Measurements from ENCODE around the gene ARHGEF28.

ARHGEF28 gene

GRCh38 chr5:73858776-73859175, 232.8 kb downstream of the ARHGEF28 start:
- Histone ChIP-seq H3K27ac (ENCODE audit: low read depth, low read length) (no peak overlapping the region), H3K27me3 (ENCODE audit: insufficient read depth, low read length, poor library complexity) (no peaks in the 10 kb centered on the region), H3K9ac (ENCODE audit: low read length) (no peak overlapping the region), H3K79me2 (ENCODE audit: control insufficient read depth, insufficient read depth, low read length) (no peaks in the 10 kb centered on the region), H3K36me3 (ENCODE audit: control insufficient read depth, insufficient read depth, low read length) (no peaks in the 10 kb centered on the region), H4K8ac (ENCODE audit: low read depth, low read length) (no peak overlapping the region), H2BK15ac (replicated peaks; ENCODE audit: low read depth) (no peak overlapping the region), H3K79me1 (ENCODE audit: low read length) (no peaks in the 10 kb centered on the region), H3K56ac (ENCODE audit: low read length) (no peak overlapping the region), H3K4me1 (ENCODE audit: control insufficient read depth, low read depth, low read length) (no peaks in the 10 kb centered on the region), H2BK5ac (ENCODE audit: low read length) (no peak overlapping the region), H3K4me2 (ENCODE audit: low read length) (no peak overlapping the region), H4K5ac (ENCODE audit: low read length) (no peak overlapping the region), H3K4ac (ENCODE audit: low read depth, low read length) (no peak overlapping the region), H3K18ac (ENCODE audit: low read length) (no peak overlapping the region), H3K23ac (ENCODE audit: low read length) (no peak overlapping the region), H2AK5ac (ENCODE audit: low read length) (no peak overlapping the region), H3K4me3 (ENCODE audit: low read length) (no peak overlapping the region), H2BK120ac (ENCODE audit: low read depth, low read length) (no peak overlapping the region)
- DNase-seq: no peak
- no CpG with 5 or more reads among the region's 3 CpGs for WGBS (ENCODE audit: extremely low coverage, insufficient coverage, low lambda C conversion rate)

- Histone ChIP-seq H3K9ac (ENCODE audit: low read length) (no peak overlapping the region), H3K79me1 (ENCODE audit: low read length) (no peaks in the 10 kb centered on the region), H2BK15ac (replicated peaks; ENCODE audit: low read depth) (no peak overlapping the region), H3K56ac (ENCODE audit: low read length) (no peak overlapping the region), H3K36me3 (ENCODE audit: control insufficient read depth, insufficient read depth, low read length) (no peaks in the 10 kb centered on the region), H3K4me2 (ENCODE audit: low read length) (no peak overlapping the region), H4K5ac (ENCODE audit: low read length) (no peak overlapping the region), H3K4me3 (ENCODE audit: low read length) (no peak overlapping the region), H3K27me3 (ENCODE audit: insufficient read depth, low read length, poor library complexity) (no peaks in the 10 kb centered on the region), H3K23ac (ENCODE audit: low read length) (no peak overlapping the region), H3K4me1 (ENCODE audit: control insufficient read depth, low read depth, low read length) (no peaks in the 10 kb centered on the region), H3K4ac (ENCODE audit: low read depth, low read length) (no peak overlapping the region), H3K18ac (ENCODE audit: low read length) (no peak overlapping the region), H3K79me2 (ENCODE audit: control insufficient read depth, insufficient read depth, low read length) (no peaks in the 10 kb centered on the region), H3K27ac (ENCODE audit: low read depth, low read length) (no peak overlapping the region), H2BK120ac (ENCODE audit: low read depth, low read length) (no peak overlapping the region), H2BK5ac (ENCODE audit: low read length) (no peak overlapping the region), H4K8ac (ENCODE audit: low read depth, low read length) (no peak overlapping the region), H2AK5ac (ENCODE audit: low read length) (no peak overlapping the region)
- WGBS (ENCODE audit: extremely low coverage, insufficient coverage, low lambda C conversion rate): no CpG with 5 or more reads among the region's 5 CpGs
- no peak for DNase-seq
Measured at GRCh38 chr5:73859696-73860095, 233.7 kb downstream of the ARHGEF28 start.

- Histone ChIP-seq H3K23ac (ENCODE audit: low read length) (no peak overlapping the region), H3K79me2 (ENCODE audit: control insufficient read depth, insufficient read depth, low read length) (no peaks in the 10 kb centered on the region), H4K5ac (ENCODE audit: low read length) (no peak overlapping the region), H2BK15ac (replicated peaks; ENCODE audit: low read depth) (no peak overlapping the region), H3K4me1 (ENCODE audit: control insufficient read depth, low read depth, low read length) (no peaks in the 10 kb centered on the region), H3K36me3 (ENCODE audit: control insufficient read depth, insufficient read depth, low read length) (no peaks in the 10 kb centered on the region), H4K8ac (ENCODE audit: low read depth, low read length) (no peak overlapping the region), H3K4ac (ENCODE audit: low read depth, low read length) (no peak overlapping the region), H3K79me1 (ENCODE audit: low read length) (no peaks in the 10 kb centered on the region), H3K56ac (ENCODE audit: low read length) (no peak overlapping the region), H3K27ac (ENCODE audit: low read depth, low read length) (no peak overlapping the region), H3K4me3 (ENCODE audit: low read length) (no peak overlapping the region), H2AK5ac (ENCODE audit: low read length) (no peak overlapping the region), H3K18ac (ENCODE audit: low read length) (no peak overlapping the region), H3K9ac (ENCODE audit: low read length) (no peak overlapping the region), H3K27me3 (ENCODE audit: insufficient read depth, low read length, poor library complexity) (no peaks in the 10 kb centered on the region), H2BK120ac (ENCODE audit: low read depth, low read length) (no peak overlapping the region), H2BK5ac (ENCODE audit: low read length) (no peak overlapping the region), H3K4me2 (ENCODE audit: low read length) (no peak overlapping the region)
- no CpG with 5 or more reads among the region's 4 CpGs for WGBS (ENCODE audit: extremely low coverage, insufficient coverage, low lambda C conversion rate)
- no peak for DNase-seq
Measured at GRCh38 chr5:73861313-73861988, 235.5 kb downstream of the ARHGEF28 start.

GRCh38 chr5:73862796-73863195, 236.8 kb downstream of the ARHGEF28 start:
- no peak overlapping the region for H2BK15ac ChIP-seq (replicated peaks; ENCODE audit: low read depth)

GRCh38 chr5:73863876-73864275, 237.9 kb downstream of the ARHGEF28 start:
- Histone ChIP-seq H3K27ac (ENCODE audit: low read depth, low read length) (no peak overlapping the region), H2BK5ac (ENCODE audit: low read length) (no peak overlapping the region)

More at GRCh38 chr5:73862796-73863195, 236.8 kb downstream of the ARHGEF28 start:
- Histone ChIP-seq H3K9ac (ENCODE audit: low read length) (no peak overlapping the region), H3K18ac (ENCODE audit: low read length) (no peak overlapping the region), H3K4me2 (ENCODE audit: low read length) (no peak overlapping the region), H3K27me3 (ENCODE audit: insufficient read depth, low read length, poor library complexity) (no peaks in the 10 kb centered on the region), H3K79me2 (ENCODE audit: control insufficient read depth, insufficient read depth, low read length) (no peaks in the 10 kb centered on the region), H3K4me3 (ENCODE audit: low read length) (no peak overlapping the region), H4K5ac (ENCODE audit: low read length) (no peak overlapping the region), H2AK5ac (ENCODE audit: low read length) (no peak overlapping the region), H2BK120ac (ENCODE audit: low read depth, low read length) (no peak overlapping the region), H3K36me3 (ENCODE audit: control insufficient read depth, insufficient read depth, low read length) (no peaks in the 10 kb centered on the region), H3K27ac (ENCODE audit: low read depth, low read length) (no peak overlapping the region), H2BK5ac (ENCODE audit: low read length) (no peak overlapping the region), H3K79me1 (ENCODE audit: low read length) (no peaks in the 10 kb centered on the region), H3K4ac (ENCODE audit: low read depth, low read length) (no peak overlapping the region), H3K56ac (ENCODE audit: low read length) (no peak overlapping the region), H3K4me1 (ENCODE audit: control insufficient read depth, low read depth, low read length) (no peaks in the 10 kb centered on the region), H3K23ac (ENCODE audit: low read length) (no peak overlapping the region), H4K8ac (ENCODE audit: low read depth, low read length) (no peak overlapping the region)
- DNase-seq: no peak

GRCh38 chr5:73865315-73865714, 239.3 kb downstream of the ARHGEF28 start:
- Histone ChIP-seq H4K8ac (ENCODE audit: low read depth, low read length) (no peak overlapping the region), H3K4me2 (ENCODE audit: low read length) (no peak overlapping the region), H3K4me1 (ENCODE audit: control insufficient read depth, low read depth, low read length) (no peaks in the 10 kb centered on the region), H3K79me1 (ENCODE audit: low read length) (no peaks in the 10 kb centered on the region), H3K36me3 (ENCODE audit: control insufficient read depth, insufficient read depth, low read length) (no peaks in the 10 kb centered on the region), H2BK120ac (ENCODE audit: low read depth, low read length) (no peak overlapping the region), H3K56ac (ENCODE audit: low read length) (no peak overlapping the region), H3K18ac (ENCODE audit: low read length) (no peak overlapping the region), H3K23ac (ENCODE audit: low read length) (no peak overlapping the region), H3K4me3 (ENCODE audit: low read length) (no peak overlapping the region), H3K27me3 (ENCODE audit: insufficient read depth, low read length, poor library complexity) (no peaks in the 10 kb centered on the region), H2AK5ac (ENCODE audit: low read length) (no peak overlapping the region), H4K5ac (ENCODE audit: low read length) (no peak overlapping the region), H2BK15ac (replicated peaks; ENCODE audit: low read depth) (no peak overlapping the region), H3K79me2 (ENCODE audit: control insufficient read depth, insufficient read depth, low read length) (no peaks in the 10 kb centered on the region), H3K27ac (ENCODE audit: low read depth, low read length) (no peak overlapping the region), H3K9ac (ENCODE audit: low read length) (no peak overlapping the region), H3K4ac (ENCODE audit: low read depth, low read length) (no peak overlapping the region), H2BK5ac (ENCODE audit: low read length) (no peak overlapping the region)
- no peak for DNase-seq
- WGBS (ENCODE audit: extremely low coverage, insufficient coverage, low lambda C conversion rate): no CpG with 5 or more reads among the region's 1 CpG

More at GRCh38 chr5:73863876-73864275, 237.9 kb downstream of the ARHGEF28 start:
- no peak overlapping the region for H3K18ac ChIP-seq (ENCODE audit: low read length)
- WGBS (ENCODE audit: extremely low coverage, insufficient coverage, low lambda C conversion rate): no CpG with 5 or more reads among the region's 3 CpGs
- DNase-seq: no peak
- H3K4me2 ChIP-seq (ENCODE audit: low read length): no peak overlapping the region
- no peak overlapping the region for H3K9ac ChIP-seq (ENCODE audit: low read length)
- H4K8ac ChIP-seq (ENCODE audit: low read depth, low read length): no peak overlapping the region
- H4K5ac ChIP-seq (ENCODE audit: low read length): no peak overlapping the region
- H2BK15ac ChIP-seq (replicated peaks; ENCODE audit: low read depth): no peak overlapping the region
- H3K36me3 ChIP-seq (ENCODE audit: control insufficient read depth, insufficient read depth, low read length): no peaks in the 10 kb centered on the region
- no peak overlapping the region for H3K23ac ChIP-seq (ENCODE audit: low read length)
- no peak overlapping the region for H2AK5ac ChIP-seq (ENCODE audit: low read length)
- no peaks in the 10 kb centered on the region for H3K79me2 ChIP-seq (ENCODE audit: control insufficient read depth, insufficient read depth, low read length)
- no peak overlapping the region for H3K4ac ChIP-seq (ENCODE audit: low read depth, low read length)
- H3K4me3 ChIP-seq (ENCODE audit: low read length): no peak overlapping the region
- H3K79me1 ChIP-seq (ENCODE audit: low read length): no peaks in the 10 kb centered on the region
- H2BK120ac ChIP-seq (ENCODE audit: low read depth, low read length): no peak overlapping the region
- no peaks in the 10 kb centered on the region for H3K27me3 ChIP-seq (ENCODE audit: insufficient read depth, low read length, poor library complexity)
- H3K4me1 ChIP-seq (ENCODE audit: control insufficient read depth, low read depth, low read length): no peaks in the 10 kb centered on the region
- H3K56ac ChIP-seq (ENCODE audit: low read length): no peak overlapping the region
